SJSA1 (cell line): ENCODE data around the gene OR2B6. TPM values are rescaled to one million over a fixed set of nuclear protein-coding genes. Genes with fewer than 3 reads are reported as not detected.

Experiments
- DNase-seq, 2 experiments: peaks; one replicate each; pipeline ENCODE4 v3.0.0-alpha.2; 2015 to 2020; ENCODE audit warnings: low spot score in 2 of 2, low read depth in 1 of 2
- H3K27ac ChIP-seq: fragments of 250-450 bp; sonication (Bioruptor Pico); 2 replicates; pipeline ENCODE4 v1.5.1; 2020; ENCODE audit warnings: mild to moderate bottlenecking, moderate library complexity
- H3K27me3 ChIP-seq: fragments of 250-450 bp; sonication (Bioruptor Pico); replicated peaks from 2 replicates; pipeline ENCODE4 v1.5.1; 2020; ENCODE audit warnings: mild to moderate bottlenecking, moderate library complexity
- H3K36me3 ChIP-seq: fragments of 250-450 bp; sonication (Bioruptor Pico); 2 replicates; pipeline ENCODE4 v1.5.1; 2020; ENCODE audit warnings: mild to moderate bottlenecking
- H3K4me1 ChIP-seq: fragments of 250-450 bp; sonication (Bioruptor Pico); replicated peaks from 2 replicates; pipeline ENCODE4 v1.6.1; 2021; ENCODE audit warnings: mild to moderate bottlenecking
- H3K4me3 ChIP-seq: fragments of 250-450 bp; sonication (Bioruptor Pico); 2 replicates; pipeline ENCODE4 v1.5.1; 2020; ENCODE audit warnings: mild to moderate bottlenecking
- H3K9me3 ChIP-seq: fragments of 250-450 bp; sonication (Bioruptor Pico); replicated peaks from 2 replicates; pipeline ENCODE4 v1.5.1; 2020; ENCODE audit warnings: mild to moderate bottlenecking
- total RNA-seq: library from RNA; depleted of rRNA; stranded (reverse); fragments of >200 nt; shearing (Covaris generic); gene quantifications from 2 replicates; pipeline ENCODE4 v1.2.3, GENCODE V29; 2014

Gene OR2B6
- total RNA-seq, 1 experiment from 2014 or later, result not detected

DNA sequence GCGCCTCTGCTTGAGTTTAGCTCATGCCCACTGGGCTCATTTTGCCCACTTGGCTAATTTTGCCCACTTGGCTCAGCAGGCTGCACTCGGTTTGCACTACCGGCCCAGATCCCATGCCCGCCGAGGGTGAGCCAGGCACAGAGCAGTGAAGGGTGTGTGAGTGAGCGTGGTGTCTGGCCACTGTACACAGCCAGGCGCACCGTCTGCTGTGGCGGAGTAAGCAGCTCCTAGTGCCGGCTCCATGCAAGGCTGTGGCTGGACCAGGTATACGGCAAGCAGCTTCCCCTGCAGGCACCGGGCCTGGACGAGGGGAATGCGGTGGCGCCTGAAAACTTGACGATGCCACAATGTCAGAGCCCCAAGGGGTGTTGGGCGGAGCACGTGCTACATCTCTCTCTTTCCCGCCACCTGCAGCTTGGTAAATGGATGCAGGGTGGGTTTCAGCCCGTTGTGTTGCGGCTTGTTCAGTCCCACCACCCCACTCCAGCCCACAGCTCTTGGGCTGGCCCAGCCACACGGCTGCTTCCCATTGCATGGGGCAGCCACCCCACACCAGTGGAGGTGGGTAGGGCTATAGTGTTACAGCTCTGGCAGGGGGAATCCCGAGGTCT is 9.9 kb downstream of the OR2B6 start:
- Histone ChIP-seq H3K27me3 (no peaks in the 10 kb centered on the region), H3K27ac (no peak overlapping the region), H3K4me3 (no peak overlapping the region), H3K4me1 (no peaks in the 10 kb centered on the region), H3K36me3 (no peaks in the 10 kb centered on the region), H3K9me3 (no peaks in the 10 kb centered on the region; the same call in 1 of the 2 replicates)
- no peak for DNase-seq

DNA sequence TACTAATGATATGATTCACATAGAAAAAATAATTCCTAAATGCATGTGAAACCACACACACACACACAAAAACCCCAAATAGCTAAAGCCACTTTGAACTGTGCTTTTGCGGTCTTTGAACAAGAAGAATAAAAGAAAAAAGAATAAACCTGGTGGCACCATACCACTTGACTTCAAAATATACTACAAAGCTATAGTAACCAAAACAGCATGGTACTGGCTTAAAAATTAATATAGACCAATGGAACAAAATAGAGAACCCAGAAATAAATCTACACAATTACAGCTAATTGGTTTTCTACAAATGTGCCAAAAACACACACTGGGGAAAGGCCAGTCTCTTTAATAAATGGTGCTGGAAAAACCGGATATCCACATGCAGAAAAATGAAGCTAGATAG is 13.4 kb downstream of the OR2B6 start:
- Histone ChIP-seq H3K36me3 (no peaks in the 10 kb centered on the region), H3K9me3 (no peaks in the 10 kb centered on the region; the same call in 1 of the 2 replicates), H3K4me3 (no peak overlapping the region), H3K27me3 (no peaks in the 10 kb centered on the region), H3K27ac (no peak overlapping the region), H3K4me1 (no peaks in the 10 kb centered on the region)
- DNase-seq, result no peak

DNA sequence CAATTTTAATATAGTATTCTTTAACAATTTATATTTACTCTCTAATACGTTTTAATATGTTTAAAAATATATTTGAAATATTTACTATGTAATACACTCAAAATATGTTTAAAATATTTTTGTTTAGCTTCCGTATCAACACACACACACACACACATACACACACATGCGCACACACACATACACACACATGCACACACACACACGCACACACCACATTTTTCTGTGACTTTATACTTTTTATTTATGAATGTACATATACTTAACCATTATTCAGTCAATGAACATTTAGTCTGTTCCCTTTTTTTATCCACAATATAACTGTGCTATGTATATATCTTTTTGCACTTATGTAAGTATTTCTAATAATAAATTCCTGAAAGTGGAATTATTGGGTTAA is 15.7 kb downstream of the OR2B6 start:
- H3K9me3 ChIP-seq, result no peaks in the 10 kb centered on the region
- no peaks in the 10 kb centered on the region for H3K36me3 ChIP-seq
- H3K27ac ChIP-seq, result no peak overlapping the region
- H3K4me1 ChIP-seq, result no peaks in the 10 kb centered on the region
- no peaks in the 10 kb centered on the region for H3K27me3 ChIP-seq
- DNase-seq, result no peak
- H3K4me3 ChIP-seq, result no peak overlapping the region

DNA sequence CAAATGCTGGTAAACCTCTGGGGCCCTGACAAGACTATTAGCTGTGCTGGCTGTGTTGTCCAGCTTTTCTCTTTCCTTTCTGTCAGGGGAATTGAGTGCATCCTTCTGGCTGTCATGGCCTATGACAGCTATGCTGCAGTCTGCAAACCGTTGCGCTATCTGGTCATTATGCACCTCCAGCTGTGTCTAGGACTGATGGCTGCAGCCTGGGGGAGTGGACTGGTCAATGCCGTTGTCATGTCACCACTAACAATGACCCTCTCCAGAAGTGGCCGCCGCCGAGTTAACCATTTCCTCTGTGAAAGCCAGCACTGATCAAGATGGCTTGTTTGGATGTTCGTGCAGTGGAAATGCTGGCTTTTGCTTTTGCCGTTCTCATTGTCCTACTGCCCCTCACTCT is 20.3 kb downstream of the OR2B6 start:
- Histone ChIP-seq H3K36me3 (no peaks in the 10 kb centered on the region), H3K4me1 (no peaks in the 10 kb centered on the region), H3K27ac (no peak overlapping the region), H3K4me3 (no peak overlapping the region), H3K27me3 (no peaks in the 10 kb centered on the region), H3K9me3 (no peaks in the 10 kb centered on the region)
- no peak for DNase-seq

DNA sequence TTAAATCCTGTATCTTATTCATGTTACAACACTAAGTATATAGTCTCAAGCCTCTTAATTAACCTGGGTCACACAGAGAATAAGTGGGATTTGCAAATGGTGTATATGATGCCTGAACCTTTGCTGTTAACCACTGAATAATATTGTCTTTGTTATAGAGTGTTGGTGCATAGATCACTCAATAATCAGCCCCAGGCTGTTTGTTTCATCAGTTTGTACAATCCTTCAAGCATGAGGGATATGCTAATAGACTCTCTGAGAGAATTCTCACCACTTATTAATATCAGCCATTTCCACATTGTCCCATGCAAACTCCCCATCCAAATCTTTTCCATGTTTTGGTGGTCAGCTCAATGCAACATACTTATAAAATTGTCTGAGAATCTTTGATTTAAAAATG is 21.7 kb downstream of the OR2B6 start:
- H3K9me3 ChIP-seq, result no peaks in the 10 kb centered on the region
- no peak overlapping the region for H3K4me3 ChIP-seq
- no peaks in the 10 kb centered on the region for H3K4me1 ChIP-seq
- no peaks in the 10 kb centered on the region for H3K36me3 ChIP-seq
- no peak overlapping the region for H3K27ac ChIP-seq
- DNase-seq, result no peak
- H3K27me3 ChIP-seq, result no peaks in the 10 kb centered on the region

DNA sequence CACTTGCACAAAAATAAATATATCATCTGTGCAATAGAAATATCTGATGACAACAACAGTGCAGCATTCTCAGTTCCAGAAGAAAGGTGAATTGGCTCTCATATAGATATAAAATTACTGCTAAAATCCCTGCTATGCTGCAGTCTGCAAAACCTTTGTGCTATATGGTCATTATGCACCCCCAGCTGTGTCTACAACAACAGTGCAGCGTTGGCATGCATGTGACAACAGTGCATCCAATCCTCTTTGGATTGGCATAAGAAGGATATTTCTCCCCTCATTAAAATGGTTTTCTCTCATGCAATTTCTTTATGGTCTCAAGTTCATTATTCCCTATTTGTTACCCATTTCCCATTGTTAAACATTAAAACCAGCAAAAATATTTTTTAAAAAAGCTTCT is 23.1 kb downstream of the OR2B6 start:
- no peaks in the 10 kb centered on the region for H3K27me3 ChIP-seq
- no peaks in the 10 kb centered on the region for H3K36me3 ChIP-seq
- H3K9me3 ChIP-seq, result no peaks in the 10 kb centered on the region
- H3K4me1 ChIP-seq, result no peaks in the 10 kb centered on the region
- no peak for DNase-seq
- no peak overlapping the region for H3K27ac ChIP-seq
- no peak overlapping the region for H3K4me3 ChIP-seq

DNA sequence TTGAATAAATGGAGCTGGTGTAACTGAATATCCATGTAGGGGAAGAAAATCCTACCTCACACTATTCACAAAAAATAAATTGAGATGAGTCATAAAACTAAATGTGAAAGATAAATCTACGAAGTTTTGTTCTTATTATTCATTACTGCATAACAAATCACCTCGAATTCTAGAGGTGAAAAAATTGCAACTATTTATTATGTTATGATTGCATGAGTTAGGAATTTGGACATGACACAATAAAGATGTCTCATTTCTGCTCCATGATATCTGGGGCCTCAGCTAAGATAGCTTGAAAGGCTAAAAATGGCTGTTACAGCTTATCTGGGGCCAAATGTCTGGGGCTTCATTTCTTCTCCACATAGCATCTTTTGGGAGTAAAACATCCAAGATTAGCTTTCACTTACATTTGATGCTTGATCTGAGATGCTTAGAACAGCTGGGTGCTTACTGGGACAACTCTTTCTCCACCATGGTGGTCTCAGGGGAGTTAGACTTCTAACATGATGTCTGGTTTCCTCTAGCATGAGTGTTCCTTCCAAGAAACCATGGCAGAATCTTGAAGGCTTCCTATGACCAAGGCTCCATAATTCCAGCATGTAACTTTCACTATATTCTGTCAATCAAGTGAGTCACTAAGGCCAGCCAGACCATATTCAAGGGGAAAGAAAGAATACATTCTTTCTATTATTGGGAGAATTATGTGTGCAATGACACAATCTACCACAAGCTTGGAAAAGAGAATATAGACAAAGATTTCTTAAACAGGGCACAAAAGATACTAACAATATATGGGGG is 30.1 kb downstream of the OR2B6 start:
- no peak for DNase-seq
- Histone ChIP-seq H3K4me1 (no peaks in the 10 kb centered on the region), H3K36me3 (no peaks in the 10 kb centered on the region), H3K27ac (no peak overlapping the region), H3K27me3 (no peaks in the 10 kb centered on the region), H3K9me3 (no peaks in the 10 kb centered on the region), H3K4me3 (no peak overlapping the region)

DNA sequence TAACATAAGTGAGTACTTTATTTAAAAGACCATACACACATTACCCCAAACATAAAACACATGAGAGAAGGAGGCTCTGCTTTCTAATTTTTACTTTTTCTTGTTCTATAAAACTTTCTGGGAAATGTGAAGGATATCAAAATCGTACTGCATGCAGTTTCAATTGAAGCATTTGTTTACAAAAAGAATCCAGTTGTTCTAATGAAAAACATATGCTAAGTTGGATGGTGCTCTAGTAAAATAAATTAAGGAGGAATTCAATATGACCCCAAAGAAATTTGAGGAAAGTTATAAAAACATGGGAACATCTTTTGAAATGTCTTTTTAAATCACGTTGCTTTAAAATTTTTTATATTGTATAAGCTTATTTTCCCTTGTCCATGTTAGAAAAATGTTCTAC is 37.6 kb downstream of the OR2B6 start:
- no peaks in the 10 kb centered on the region for H3K27me3 ChIP-seq
- no peaks in the 10 kb centered on the region for H3K4me1 ChIP-seq
- DNase-seq, result no peak
- no peak overlapping the region for H3K27ac ChIP-seq
- H3K36me3 ChIP-seq, result no peaks in the 10 kb centered on the region
- H3K4me3 ChIP-seq, result no peak overlapping the region
- H3K9me3 ChIP-seq, result no peaks in the 10 kb centered on the region

DNA sequence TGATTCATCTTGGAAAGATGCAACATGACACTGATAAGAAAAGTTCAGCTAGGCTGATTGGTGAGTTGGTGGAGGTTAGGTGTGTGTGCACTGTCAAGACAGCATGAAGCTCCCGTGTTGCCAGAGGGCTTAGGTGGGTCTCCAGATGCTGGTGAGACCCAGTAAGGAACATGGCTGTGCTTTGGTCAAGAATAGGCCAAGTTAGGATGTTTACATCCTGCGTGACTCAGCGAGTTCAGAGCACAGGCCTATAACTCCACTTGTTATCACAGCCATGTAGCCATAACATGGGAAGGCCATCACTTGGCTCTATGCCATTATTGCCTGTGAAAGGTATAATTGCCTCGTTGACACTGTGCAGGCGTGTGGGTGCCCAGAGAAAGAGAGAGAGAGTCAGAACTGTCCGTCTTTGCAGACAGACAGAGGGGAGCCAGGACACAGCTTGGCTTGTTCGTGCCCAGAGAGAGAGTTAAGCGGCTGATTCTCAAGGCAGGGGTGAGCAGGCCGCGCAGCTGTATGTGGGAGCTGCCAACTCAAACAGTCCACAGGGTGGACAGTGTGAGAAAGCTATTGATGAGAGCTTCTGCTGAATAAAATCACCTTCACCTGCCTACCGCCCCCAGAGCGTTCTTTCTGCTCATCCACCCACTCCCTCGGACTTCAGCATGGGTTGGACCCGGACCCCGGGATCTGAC is 43.5 kb downstream of the OR2B6 start:
- Histone ChIP-seq H3K4me3 (no peak overlapping the region), H3K36me3 (no peaks in the 10 kb centered on the region), H3K27me3 (no peaks in the 10 kb centered on the region), H3K9me3 (no peaks in the 10 kb centered on the region), H3K27ac (no peak overlapping the region), H3K4me1 (no peaks in the 10 kb centered on the region)
- no peak for DNase-seq

DNA sequence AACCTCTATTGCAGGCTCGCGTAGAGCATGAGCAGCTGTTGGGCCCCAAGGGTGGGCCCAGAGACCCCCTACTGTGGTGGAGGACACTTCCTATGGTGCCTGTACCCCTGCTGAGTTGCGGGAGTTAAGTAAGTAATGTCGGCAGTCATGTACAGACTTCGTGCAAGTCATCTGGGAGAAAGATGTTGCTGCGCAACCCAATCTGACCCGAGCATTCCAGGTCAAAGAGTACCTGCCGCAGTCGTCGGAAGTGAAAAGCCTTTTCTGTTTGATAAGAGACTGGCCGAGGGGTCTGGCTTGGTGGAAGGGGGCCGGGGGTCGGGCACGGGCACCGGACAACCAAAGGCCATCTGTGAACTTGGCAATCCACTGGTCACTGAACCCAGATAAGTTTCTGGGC is 44.3 kb downstream of the OR2B6 start:
- Histone ChIP-seq H3K27ac (no peak overlapping the region), H3K36me3 (no peaks in the 10 kb centered on the region), H3K4me3 (no peak overlapping the region), H3K27me3 (no peaks in the 10 kb centered on the region), H3K9me3 (no peaks in the 10 kb centered on the region), H3K4me1 (no peaks in the 10 kb centered on the region)
- no peak for DNase-seq

DNA sequence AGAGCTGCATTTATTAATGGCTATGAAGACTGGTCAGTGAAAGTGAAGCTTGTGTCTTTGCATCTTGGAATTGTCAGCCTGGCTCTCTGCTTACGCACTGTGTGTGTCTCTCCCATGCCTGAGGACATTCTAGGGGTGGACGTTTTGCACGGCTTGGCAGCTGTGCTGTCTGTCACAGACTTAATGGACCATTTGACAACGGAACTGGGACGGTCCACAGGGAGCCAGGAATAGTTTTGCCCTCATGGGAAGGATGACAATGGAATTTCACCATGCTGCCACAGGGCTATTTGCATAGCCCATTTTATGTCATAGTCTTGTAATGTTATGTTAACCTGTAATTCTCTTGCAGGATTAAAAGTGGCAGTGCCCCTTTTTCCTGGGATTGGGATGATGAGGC is 44.7 kb downstream of the OR2B6 start:
- H3K4me3 ChIP-seq, result no peak overlapping the region
- H3K36me3 ChIP-seq, result no peaks in the 10 kb centered on the region
- no peaks in the 10 kb centered on the region for H3K27me3 ChIP-seq
- no peak overlapping the region for H3K27ac ChIP-seq
- no peaks in the 10 kb centered on the region for H3K9me3 ChIP-seq
- no peak for DNase-seq
- no peaks in the 10 kb centered on the region for H3K4me1 ChIP-seq

DNA sequence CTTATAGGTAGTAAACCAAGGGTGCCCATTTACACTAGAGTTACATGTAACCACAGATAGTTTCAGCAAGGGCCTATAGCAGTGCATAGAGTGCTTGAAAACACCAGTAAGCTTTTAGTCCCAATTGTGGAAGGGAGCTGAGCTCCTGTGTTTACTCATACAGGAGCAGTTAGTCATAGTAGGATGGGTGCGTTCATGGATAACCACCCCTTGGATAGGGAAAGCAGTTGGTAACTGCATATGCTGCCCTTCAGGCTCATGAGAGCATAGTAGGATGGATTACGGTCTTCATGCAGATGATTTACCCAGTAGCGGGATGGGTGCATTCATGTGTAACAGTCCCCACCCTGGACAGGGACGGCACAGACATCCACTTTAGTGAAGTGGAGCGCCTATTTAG is 45.1 kb downstream of the OR2B6 start:
- Histone ChIP-seq H3K4me3 (no peak overlapping the region), H3K36me3 (no peaks in the 10 kb centered on the region), H3K27me3 (no peaks in the 10 kb centered on the region), H3K4me1 (no peaks in the 10 kb centered on the region), H3K9me3 (no peaks in the 10 kb centered on the region), H3K27ac (no peak overlapping the region)
- no peak for DNase-seq

DNA sequence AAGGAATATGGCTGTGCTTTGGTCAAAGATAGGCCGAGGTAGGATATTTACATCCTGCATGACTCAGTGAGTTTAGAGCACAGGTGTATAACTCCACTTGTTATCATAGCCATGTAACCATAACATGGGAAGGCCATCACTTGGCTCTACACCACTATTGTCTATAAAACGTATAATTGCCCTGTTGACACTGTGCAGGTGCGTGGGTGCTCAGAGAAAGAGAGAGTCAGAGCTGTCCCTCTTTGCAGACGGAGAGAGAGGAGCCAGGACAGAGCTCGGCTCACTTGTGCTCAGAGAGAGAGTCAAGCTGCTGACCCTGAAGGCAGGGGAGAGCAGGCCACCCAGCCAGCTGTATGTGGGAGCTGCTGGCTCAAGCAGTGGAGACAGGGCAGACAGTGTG is 46.0 kb downstream of the OR2B6 start:
- Histone ChIP-seq H3K27me3 (no peaks in the 10 kb centered on the region), H3K4me3 (no peak overlapping the region)
- DNase-seq, result no peak

DNA sequence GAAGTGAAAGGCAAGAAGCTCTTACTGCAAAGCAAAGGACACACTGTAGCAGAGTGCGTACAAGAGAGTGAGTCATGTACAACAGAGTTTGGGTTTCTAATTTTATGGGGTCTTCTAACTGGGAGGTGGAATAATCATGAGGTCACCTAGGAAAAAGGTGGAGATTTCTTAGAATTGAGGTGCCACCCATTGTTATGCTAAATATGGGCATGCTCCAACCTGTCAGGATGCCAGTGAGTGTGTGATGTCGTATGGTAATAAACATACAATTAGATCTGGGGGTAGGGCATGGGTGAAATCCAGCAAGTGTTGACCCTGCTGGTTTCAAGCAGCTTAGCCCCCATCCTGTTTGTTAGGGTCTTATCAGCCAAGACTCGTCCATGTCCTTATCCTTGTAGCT is 46.6 kb downstream of the OR2B6 start:
- Histone ChIP-seq H3K4me3 (no peak overlapping the region), H3K27me3 (no peaks in the 10 kb centered on the region), H3K27ac (no peak overlapping the region), H3K4me1 (no peaks in the 10 kb centered on the region), H3K36me3 (no peaks in the 10 kb centered on the region), H3K9me3 (no peaks in the 10 kb centered on the region)
- no peak for DNase-seq

More for the DNA sequence above, 46.0 kb downstream of the OR2B6 start:
- no peaks in the 10 kb centered on the region for H3K36me3 ChIP-seq
- no peak overlapping the region for H3K27ac ChIP-seq
- H3K9me3 ChIP-seq, result no peaks in the 10 kb centered on the region
- H3K4me1 ChIP-seq, result no peaks in the 10 kb centered on the region
